ENCODE results near the gene DISC1.

DISC1 gene

DNA sequence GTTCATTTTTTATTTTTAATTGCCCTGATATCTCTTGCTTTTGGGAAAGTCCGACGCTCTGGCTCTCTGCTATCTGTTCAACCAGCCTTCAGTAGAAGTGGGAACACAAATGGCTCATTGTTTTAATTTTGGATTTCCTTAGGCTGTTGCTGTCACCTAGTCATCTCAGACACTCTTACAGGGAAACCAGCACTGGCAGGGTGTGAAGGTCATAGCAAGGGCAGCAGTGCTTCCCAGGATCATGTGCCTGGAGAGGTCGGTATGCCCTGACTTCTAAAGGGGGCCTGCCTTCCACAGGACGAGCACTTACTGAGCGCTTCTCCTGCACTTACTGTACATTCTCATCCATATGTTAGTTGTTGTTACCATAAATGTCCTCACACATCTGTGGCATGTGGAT is 224.2 kb downstream of the DISC1 start:
- H4K20me1 ChIP-seq (ENCODE audit: insufficient read depth, low read length): no peaks in the 10 kb centered on the region
- no peak overlapping the region for H3K27ac ChIP-seq (ENCODE audit: low read depth, low read length, poor library complexity, severe bottlenecking)
- H3K9me2 ChIP-seq (ENCODE audit: low read depth, low read length): no peaks in the 10 kb centered on the region
- H3K36me3 ChIP-seq (ENCODE audit: insufficient read depth, low read length): no peaks in the 10 kb centered on the region
- no peak overlapping the region for H3K4me2 ChIP-seq (ENCODE audit: low read length)
- H3K4me1 ChIP-seq (ENCODE audit: insufficient read depth, low read length, severe bottlenecking): no peaks in the 10 kb centered on the region
- H3K27me3 ChIP-seq (ENCODE audit: insufficient read depth, low read length): no peaks in the 10 kb centered on the region
- H3K4me3 ChIP-seq (ENCODE audit: low read depth, low read length, poor library complexity, severe bottlenecking): no peak overlapping the region
- H3K9ac ChIP-seq (ENCODE audit: low read length): no peak overlapping the region
- H3F3A ChIP-seq (ENCODE audit: insufficient read depth, low read length): no peaks in the 10 kb centered on the region
- TF ChIP-seq, protein P1, sequence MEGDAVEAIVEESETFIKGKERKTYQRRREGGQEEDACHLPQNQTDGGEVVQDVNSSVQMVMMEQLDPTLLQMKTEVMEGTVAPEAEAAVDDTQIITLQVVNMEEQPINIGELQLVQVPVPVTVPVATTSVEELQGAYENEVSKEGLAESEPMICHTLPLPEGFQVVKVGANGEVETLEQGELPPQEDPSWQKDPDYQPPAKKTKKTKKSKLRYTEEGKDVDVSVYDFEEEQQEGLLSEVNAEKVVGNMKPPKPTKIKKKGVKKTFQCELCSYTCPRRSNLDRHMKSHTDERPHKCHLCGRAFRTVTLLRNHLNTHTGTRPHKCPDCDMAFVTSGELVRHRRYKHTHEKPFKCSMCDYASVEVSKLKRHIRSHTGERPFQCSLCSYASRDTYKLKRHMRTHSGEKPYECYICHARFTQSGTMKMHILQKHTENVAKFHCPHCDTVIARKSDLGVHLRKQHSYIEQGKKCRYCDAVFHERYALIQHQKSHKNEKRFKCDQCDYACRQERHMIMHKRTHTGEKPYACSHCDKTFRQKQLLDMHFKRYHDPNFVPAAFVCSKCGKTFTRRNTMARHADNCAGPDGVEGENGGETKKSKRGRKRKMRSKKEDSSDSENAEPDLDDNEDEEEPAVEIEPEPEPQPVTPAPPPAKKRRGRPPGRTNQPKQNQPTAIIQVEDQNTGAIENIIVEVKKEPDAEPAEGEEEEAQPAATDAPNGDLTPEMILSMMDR (IDR thresholded peaks at IDR 0.05; ENCODE audit: low read length): no peak
- no peak for TF ChIP-seq EZH2 (IDR thresholded peaks at IDR 0.05; ENCODE audit: borderline replicate concordance, low read length)
- no peaks in the 10 kb centered on the region for H3K9me3 ChIP-seq (ENCODE audit: low read length)
- H3K79me2 ChIP-seq (ENCODE audit: insufficient read depth, low read length): no peaks in the 10 kb centered on the region
- no peak overlapping the region for H2AFZ ChIP-seq (ENCODE audit: low read length)

DNA sequence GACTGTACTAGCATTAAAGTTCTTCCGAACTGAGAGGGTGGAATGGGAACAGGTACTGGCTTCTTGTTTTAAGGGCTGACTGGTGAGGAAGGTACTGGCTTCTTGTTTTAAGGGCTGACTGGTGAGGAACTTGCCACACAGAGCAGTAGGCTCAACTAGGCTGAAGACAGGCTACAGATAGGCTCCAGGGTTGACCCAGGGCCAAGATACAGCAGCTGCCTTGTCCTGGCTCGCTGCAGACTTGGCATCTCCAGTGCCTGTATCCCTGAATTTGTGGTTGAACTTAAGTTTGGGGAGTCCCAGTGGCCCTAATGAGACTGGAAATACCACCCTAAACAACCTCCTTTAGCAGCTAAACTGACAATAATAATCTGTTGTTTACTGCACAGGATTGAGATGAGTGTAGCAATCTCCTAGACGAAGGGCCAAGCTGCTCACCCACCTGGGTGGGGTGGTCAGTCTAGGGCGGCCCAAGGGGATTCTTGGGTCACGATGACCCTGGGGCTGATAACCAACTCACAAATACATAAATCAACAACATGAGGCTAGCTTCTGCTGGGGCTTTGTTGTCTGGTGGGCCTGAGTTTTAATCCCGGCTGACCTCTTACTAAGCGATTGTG is 227.1 kb downstream of the DISC1 start:
- Histone ChIP-seq H3F3A (ENCODE audit: insufficient read depth, low read length) (no peaks in the 10 kb centered on the region), H3K27me3 (ENCODE audit: insufficient read depth, low read length) (no peaks in the 10 kb centered on the region), H3K9me3 (ENCODE audit: low read length) (no peaks in the 10 kb centered on the region), H4K20me1 (ENCODE audit: insufficient read depth, low read length) (no peaks in the 10 kb centered on the region), H3K9ac (ENCODE audit: low read length) (no peak overlapping the region), H2AFZ (ENCODE audit: low read length) (no peak overlapping the region), H3K9me2 (ENCODE audit: low read depth, low read length) (no peaks in the 10 kb centered on the region), H3K4me3 (ENCODE audit: low read depth, low read length, poor library complexity, severe bottlenecking) (no peak overlapping the region), H3K79me2 (ENCODE audit: insufficient read depth, low read length) (no peaks in the 10 kb centered on the region), H3K27ac (ENCODE audit: low read depth, low read length, poor library complexity, severe bottlenecking) (no peak overlapping the region), H3K4me2 (ENCODE audit: low read length) (no peak overlapping the region), H3K36me3 (ENCODE audit: insufficient read depth, low read length) (no peaks in the 10 kb centered on the region), H3K4me1 (ENCODE audit: insufficient read depth, low read length, severe bottlenecking) (no peaks in the 10 kb centered on the region)
- TF ChIP-seq EZH2 (IDR thresholded peaks at IDR 0.05; ENCODE audit: borderline replicate concordance, low read length): no peak
- TF ChIP-seq, protein P1 (IDR thresholded peaks at IDR 0.05; ENCODE audit: low read length): no peak

GRCh38 chr1:231855361-231855760 is 228.8 kb downstream of the DISC1 start:
- H3K36me3 ChIP-seq (ENCODE audit: insufficient read depth, low read length): no peaks in the 10 kb centered on the region
- no peaks in the 10 kb centered on the region for H3K27me3 ChIP-seq (ENCODE audit: insufficient read depth, low read length)
- H3K4me1 ChIP-seq (ENCODE audit: insufficient read depth, low read length, severe bottlenecking): no peaks in the 10 kb centered on the region
- no peak overlapping the region for H2AFZ ChIP-seq (ENCODE audit: low read length)
- no peak overlapping the region for H3K27ac ChIP-seq (ENCODE audit: low read depth, low read length, poor library complexity, severe bottlenecking)
- no peak overlapping the region for H3K4me3 ChIP-seq (ENCODE audit: low read depth, low read length, poor library complexity, severe bottlenecking)
- no peaks in the 10 kb centered on the region for H3K9me2 ChIP-seq (ENCODE audit: low read depth, low read length)
- no peaks in the 10 kb centered on the region for H3K9me3 ChIP-seq (ENCODE audit: low read length)
- no peaks in the 10 kb centered on the region for H4K20me1 ChIP-seq (ENCODE audit: insufficient read depth, low read length)
- no peak overlapping the region for H3K9ac ChIP-seq (ENCODE audit: low read length)
- TF ChIP-seq EZH2 (IDR thresholded peaks at IDR 0.05; ENCODE audit: borderline replicate concordance, low read length): no peak
- TF ChIP-seq, protein P1 (IDR thresholded peaks at IDR 0.05; ENCODE audit: low read length): no peak
- no peak overlapping the region for H3K4me2 ChIP-seq (ENCODE audit: low read length)
- no peaks in the 10 kb centered on the region for H3K79me2 ChIP-seq (ENCODE audit: insufficient read depth, low read length)
- no peaks in the 10 kb centered on the region for H3F3A ChIP-seq (ENCODE audit: insufficient read depth, low read length)

Data from OCI-LY1 (cell line).